ENCODE data around the gene TMEM60. TPM values are rescaled to one million over a fixed set of nuclear protein-coding genes. Genes with fewer than 3 reads are reported as not detected.

Gene TMEM60
- total and polyA plus RNA-seq, 10 of the 15 experiments (the other 5 are each of a cell fraction or from before 2014, with no cell fraction given), result 13.2 to 94.2 (median 30.2) TPM

DNA sequence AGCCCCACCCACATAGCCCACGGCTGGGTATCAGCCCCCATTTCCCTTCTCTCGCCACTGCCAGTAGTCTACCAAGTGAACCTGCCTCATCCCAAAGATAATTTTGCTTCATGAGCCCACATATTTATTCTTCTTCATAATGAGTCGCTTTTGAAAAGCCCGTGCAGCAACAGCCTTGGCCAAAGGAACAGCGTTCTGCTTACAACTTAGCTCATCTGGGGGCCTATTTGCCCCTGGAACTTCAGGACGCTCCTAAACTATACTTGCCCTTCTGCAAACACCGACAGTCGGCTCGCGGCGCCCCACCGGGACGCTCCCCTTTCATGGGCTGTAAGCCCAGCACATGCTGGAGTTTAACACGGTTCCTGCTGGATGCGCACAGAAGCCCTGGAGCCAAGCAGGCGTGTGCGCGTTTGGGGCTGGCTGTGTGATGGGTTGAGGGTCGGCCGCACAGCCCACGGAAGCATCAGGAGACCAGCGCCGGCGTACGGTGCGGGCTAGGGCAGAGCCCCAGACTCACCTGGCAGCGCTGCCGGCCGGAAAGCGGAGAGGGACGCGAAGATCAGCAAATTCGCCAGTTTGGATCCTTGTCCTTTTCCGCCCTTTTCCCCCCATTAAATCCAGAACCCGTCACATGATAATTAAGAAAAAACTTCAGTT is 370 bp downstream of the TMEM60 start (continued):
- TF ChIP-seq, protein P1, sequence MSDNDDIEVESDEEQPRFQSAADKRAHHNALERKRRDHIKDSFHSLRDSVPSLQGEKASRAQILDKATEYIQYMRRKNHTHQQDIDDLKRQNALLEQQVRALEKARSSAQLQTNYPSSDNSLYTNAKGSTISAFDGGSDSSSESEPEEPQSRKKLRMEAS (IDR thresholded peaks at IDR 0.05; ENCODE audit: low read depth, low read length), result no peak
- TF ChIP-seq ATF3 (IDR thresholded peaks at IDR 0.05; ENCODE audit: borderline replicate concordance, extremely low read depth, low read depth, low read length) (no peak), CTCF (IDR thresholded peaks at IDR 0.05 in 2 of 3, conservative IDR thresholded peaks at IDR 0.05 in 1 of 3; ENCODE audit: control insufficient read depth in 2 of 3, extremely low read depth in 1 of 3, insufficient read depth in 1 of 3, low read depth in 3 of 3, low read length in 3 of 3) (no peak), KAT2A (conservative IDR thresholded peaks at IDR 0.05; ENCODE audit: control insufficient read depth, low read depth, low read length) (no peak), SMAD5 (IDR thresholded peaks at IDR 0.05; ENCODE audit: low read depth) (no peak), NR2C2 (IDR thresholded peaks at IDR 0.05; ENCODE audit: borderline replicate concordance, control insufficient read depth, insufficient read length, low read depth) (no peak), MTA3 (IDR thresholded peaks at IDR 0.05; ENCODE audit: borderline replicate concordance, low read length) (no peak), ZBED1 (IDR thresholded peaks at IDR 0.05; ENCODE audit: borderline replicate concordance) (no peak), NFXL1 (IDR thresholded peaks at IDR 0.05; ENCODE audit: borderline replicate concordance) (no peak), RFX5 (IDR thresholded peaks at IDR 0.05; ENCODE audit: low read depth, low read length) (no peak), MXI1 (IDR thresholded peaks at IDR 0.05; ENCODE audit: low read depth, low read length) (no peak), RCOR1 (conservative IDR thresholded peaks at IDR 0.05; ENCODE audit: low read depth, low read length) (no peak), CBX3 (IDR thresholded peaks at IDR 0.05; ENCODE audit: borderline replicate concordance, low read depth) (no peak), RELA (IDR thresholded peaks at IDR 0.05; ENCODE audit: borderline replicate concordance, partially characterized antibody) (no peak), PML (IDR thresholded peaks at IDR 0.05; ENCODE audit: low read length) (peak; percentile 83; the same call in 1 of the 2 replicates), CBFB (IDR thresholded peaks at IDR 0.05; ENCODE audit: low read depth) (no peak), PRDM15 (CRISPR knock-in tag; IDR thresholded peaks at IDR 0.05) (no peak), TARDBP (IDR thresholded peaks at IDR 0.05; ENCODE audit: borderline replicate concordance) (no peak)
